Spleen (tissue), 11 donors: ENCODE results near the gene DIAPH1. TPM values are rescaled to one million over a fixed set of nuclear protein-coding genes. Genes with fewer than 3 reads are reported as not detected.

Experiments used
- DNase-seq: peaks from one replicate; pipeline ENCODE4 v3.0.0-alpha.2; 2020
- H3K27ac ChIP-seq, 8 donors: fragments of 200-600 bp; sonication (generic) in 7 of 8; 1 replicate in 4 of 8; 2 replicates in 4 of 8; pipeline versions ENCODE4 v1.5.0 to v1.8.0; 2016 to 2021; ENCODE audit warnings: inconsistent platforms in 4 of 8, mild to moderate bottlenecking in 4 of 8, moderate library complexity in 1 of 8
- H3K27me3 ChIP-seq, 7 donors: fragments of 200-600 bp; sonication (generic) in 6 of 7; replicated peaks in 1 of 7; 1 replicate in 4 of 7; 2 replicates in 3 of 7; pipeline versions ENCODE4 v1.5.0 to v1.8.0; 2016 to 2021; ENCODE audit warnings: inconsistent platforms in 3 of 7, mild to moderate bottlenecking in 1 of 7
- H3K36me3 ChIP-seq, 6 donors: fragments of 200-600 bp; sonication (generic) in 5 of 6; 1 replicate in 4 of 6; 2 replicates in 2 of 6; pipeline versions ENCODE4 v1.5.0 to v1.8.0; 2016 to 2021; ENCODE audit warnings: inconsistent platforms in 2 of 6
- H3K4me1 ChIP-seq, 6 donors: fragments of 200-600 bp; sonication (generic) in 5 of 6; 1 replicate in 3 of 6; 2 replicates in 3 of 6; pipeline versions ENCODE4 v1.5.0 to v1.8.0; 2016 to 2021; ENCODE audit warnings: inconsistent platforms in 3 of 6
- H3K4me3 ChIP-seq, 8 donors: fragments of 200-600 bp; sonication (generic) in 7 of 8; 1 replicate in 4 of 8; 2 replicates in 4 of 8; pipeline versions ENCODE4 v1.5.0 to v1.8.0; 2016 to 2021; ENCODE audit warnings: inconsistent platforms in 4 of 8, mild to moderate bottlenecking in 4 of 8, moderate library complexity in 2 of 8
- H3K9me3 ChIP-seq, 8 donors: fragments of 200-600 bp; sonication (generic) in 7 of 8; 1 replicate in 4 of 8; 2 replicates in 4 of 8; pipeline versions ENCODE4 v1.5.0 to v1.8.0; 2016 to 2021; ENCODE audit warnings: inconsistent platforms in 4 of 8
- CTCF ChIP-seq, 11 experiments: fragments of 200-600 bp in 7 of 11; fragments of 450-650 bp in 4 of 11; sonication (generic) in 4 of 11; IDR thresholded peaks in 8 of 11; conservative IDR thresholded peaks in 3 of 11; 1 replicate in 7 of 11; 2 replicates in 4 of 11; pipeline versions ENCODE4 v1.4.0 to v1.8.0; 2016 to 2021; ENCODE audit warnings: antibody characterized with exemption in 11 of 11, inconsistent platforms in 4 of 11, mild to moderate bottlenecking in 1 of 11
- POLR2A ChIP-seq, 3 donors: fragments of 450-650 bp; IDR thresholded peaks; one replicate each; pipeline ENCODE4 v1.5.1; 2017; ENCODE audit warnings: antibody characterized with exemption in 3 of 3, mild to moderate bottlenecking in 1 of 3
- POLR2AphosphoS5 ChIP-seq, 3 donors: sonication (generic); formaldehyde crosslinking; IDR thresholded peaks; one replicate each; pipeline ENCODE4 v1.5.1; 2017; ENCODE audit warnings: antibody characterized with exemption in 3 of 3
- WGBS, 5 donors: extraction: QIAGEN DNeasy Blood & Tissue Kit in 3 of 5; methylation state at CpG; one replicate each; pipeline versions ENCODE4 v1.1.5 to v1.1.7; 2013 to 2018; 5-methylcytosine and 5-hydroxymethylcytosine counted together
- intact Hi-C: fragments of 100-400 bp; cut with DNase I; formaldehyde crosslinking; loops from one replicate; pipeline ENCODE4 v1.15.0; 2023; ENCODE audit warnings: low total_unique reads
- polyA plus RNA-seq, 3 donors: library from polyadenylated mRNA; stranded (reverse); fragments of 200-250 nt; gene quantifications; one replicate each; pipeline ENCODE4 v1.2.1, GENCODE V29; 2013
- total RNA-seq, 7 donors: library from RNA; depleted of rRNA in 3 of 7; stranded (reverse); fragments of >200 nt in 3 of 7; fragmentation: NEBNext Ultra II Directional in 4 of 7; extraction: Animal tissue kit (Norgen Biotek cat#: 25700) in 4 of 7; gene quantifications; one replicate each; pipeline versions ENCODE4 v1.1.0 to v1.2.1, GENCODE V29; 2016 to 2021
- donor health status: healthy with polysubstance abuse.
- donor health status: DM: no; HTN: no; CAD: no; lungs with moderate emphysema.
- donor health status: DM: no; HTN: no; CAD: no.
- donor health status: Bipolar disorder and iron deficiency.
- donor health status: healthy.
- donor health status: DM: no; HTN: no; CAD: no.
- donor health status: DM: yes; HTN: yes; CAD: no.

DIAPH1 gene
- total and polyA plus RNA-seq, 10 donors = 35.4 to 123 (median 81.5) TPM

GRCh38 chr5:141603923-141604717, 14.7 kb downstream of the DIAPH1 start:
- Histone ChIP-seq H3K27me3 (no peaks in the 10 kb centered on the region), H3K4me3 (peak overlapping the region in 1 of 8 donors; percentile 35), H3K4me1 (peaks cover 56 to 100% (median 90%) of the 10 kb centered on the region in 6 donors), H3K9me3 (no peaks in the 10 kb centered on the region), H3K27ac (peak overlapping the region; percentile 5 to 91 (median 88)), H3K36me3 (no peaks in the 10 kb centered on the region)
- no peak for TF ChIP-seq POLR2A (IDR thresholded peaks at IDR 0.05)
- peak in 1 of 11 experiments; percentile 15 for TF ChIP-seq CTCF (IDR thresholded peaks at IDR 0.05 in 8 of 11, conservative IDR thresholded peaks at IDR 0.05 in 3 of 11)
- TF ChIP-seq POLR2AphosphoS5 (IDR thresholded peaks at IDR 0.05) = peak in 1 of 3 donors; percentile 55
- intact Hi-C loops = no loop called here
- no peak for DNase-seq
- WGBS, 5 donors = 38 to 48% (median 41%) methylated on average over 6 of the region's 6 CpGs

GRCh38 chr5:141602606-141603005, 16.2 kb downstream of the DIAPH1 start:
- no peak for DNase-seq
- H3K36me3 ChIP-seq = no peaks in the 10 kb centered on the region
- H3K9me3 ChIP-seq = peaks cover 0 to 1% (median 0%) of the 10 kb centered on the region in 8 donors
- TF ChIP-seq POLR2AphosphoS5 (IDR thresholded peaks at IDR 0.05) (no peak), POLR2A (IDR thresholded peaks at IDR 0.05) (no peak), CTCF (IDR thresholded peaks at IDR 0.05 in 8 of 11, conservative IDR thresholded peaks at IDR 0.05 in 3 of 11) (no peak)
- H3K4me3 ChIP-seq = no peak overlapping the region
- WGBS, 5 donors = 55 to 84% (median 83%) methylated on average over 1 of the region's 1 CpG
- intact Hi-C loops = no loop called here
- H3K4me1 ChIP-seq = peaks cover 50 to 100% (median 91%) of the 10 kb centered on the region in 6 donors
- peak overlapping the region in 6 of 8 donors; percentile 84 to 91 (median 88) for H3K27ac ChIP-seq
- H3K27me3 ChIP-seq = no peaks in the 10 kb centered on the region

GRCh38 chr5:141598391-141599345, 20.1 kb downstream of the DIAPH1 start:
- intact Hi-C loops = no loop called here
- TF ChIP-seq POLR2A (IDR thresholded peaks at IDR 0.05) (no peak), CTCF (IDR thresholded peaks at IDR 0.05 in 8 of 11, conservative IDR thresholded peaks at IDR 0.05 in 3 of 11) (no peak), POLR2AphosphoS5 (IDR thresholded peaks at IDR 0.05) (no peak)
- Histone ChIP-seq H3K9me3 (peaks cover 0 to 9% (median 0%) of the 10 kb centered on the region in 8 donors), H3K27me3 (no peaks in the 10 kb centered on the region), H3K4me1 (peaks cover 16 to 86% (median 64%) of the 10 kb centered on the region in 6 donors), H3K4me3 (no peak overlapping the region), H3K27ac (peak overlapping the region in 5 of 8 donors; percentile 4 to 67 (median 24)), H3K36me3 (peaks cover 0 to 18% (median 4%) of the 10 kb centered on the region in 6 donors)
- no peak for DNase-seq
- WGBS, 5 donors = 51 to 77% (median 57%) methylated on average over 3 of the region's 3 CpGs
